ENCODE data around the gene IFRD2.

- TF ChIP-seq, protein P1, sequence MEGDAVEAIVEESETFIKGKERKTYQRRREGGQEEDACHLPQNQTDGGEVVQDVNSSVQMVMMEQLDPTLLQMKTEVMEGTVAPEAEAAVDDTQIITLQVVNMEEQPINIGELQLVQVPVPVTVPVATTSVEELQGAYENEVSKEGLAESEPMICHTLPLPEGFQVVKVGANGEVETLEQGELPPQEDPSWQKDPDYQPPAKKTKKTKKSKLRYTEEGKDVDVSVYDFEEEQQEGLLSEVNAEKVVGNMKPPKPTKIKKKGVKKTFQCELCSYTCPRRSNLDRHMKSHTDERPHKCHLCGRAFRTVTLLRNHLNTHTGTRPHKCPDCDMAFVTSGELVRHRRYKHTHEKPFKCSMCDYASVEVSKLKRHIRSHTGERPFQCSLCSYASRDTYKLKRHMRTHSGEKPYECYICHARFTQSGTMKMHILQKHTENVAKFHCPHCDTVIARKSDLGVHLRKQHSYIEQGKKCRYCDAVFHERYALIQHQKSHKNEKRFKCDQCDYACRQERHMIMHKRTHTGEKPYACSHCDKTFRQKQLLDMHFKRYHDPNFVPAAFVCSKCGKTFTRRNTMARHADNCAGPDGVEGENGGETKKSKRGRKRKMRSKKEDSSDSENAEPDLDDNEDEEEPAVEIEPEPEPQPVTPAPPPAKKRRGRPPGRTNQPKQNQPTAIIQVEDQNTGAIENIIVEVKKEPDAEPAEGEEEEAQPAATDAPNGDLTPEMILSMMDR (conservative IDR thresholded peaks at IDR 0.05), result no peak
- no peak for TF ChIP-seq ZFX (IDR thresholded peaks at IDR 0.05)
These were observed 22.8 kb downstream of the IFRD2 start for GRCh38 chr3:50269460-50269859.
